Astrocyte (in vitro differentiated cells and primary cell): ENCODE results near the gene TRIO. TPM values are rescaled to one million over a fixed set of nuclear protein-coding genes. Genes with fewer than 3 reads are reported as not detected.

Experiments
- DNase-seq: peaks from one replicate; pipeline ENCODE4 v3.0.0-alpha.2; 2010; ENCODE audit warnings: low read depth
- FAIRE-seq: peaks from 2 replicates; lab custom pipeline; 2011; peaks lifted over from hg19 to GRCh38; lab: Jason Lieb, UNC
- H2AFZ ChIP-seq: 2 replicates; pipeline ENCODE4 v1.6.0; 2012; ENCODE audit warnings: low read depth, low read length, inconsistent platforms
- H3K27ac ChIP-seq: 2 replicates; pipeline ENCODE4 v1.5.1; 2011; ENCODE audit warnings: low read depth, low read length, inconsistent platforms
- H3K27me3 ChIP-seq: 2 replicates; pipeline ENCODE4 v1.6.0; 2011; ENCODE audit warnings: low read length, inconsistent platforms; ENCODE audit not compliant: insufficient read depth
- H3K36me3 ChIP-seq: 2 replicates; pipeline ENCODE4 v1.5.1; 2011; ENCODE audit warnings: low read length, inconsistent platforms; ENCODE audit not compliant: insufficient read depth
- H3K4me1 ChIP-seq: 2 replicates; pipeline ENCODE4 v1.5.1; 2011; ENCODE audit warnings: low read length, inconsistent platforms; ENCODE audit not compliant: insufficient read depth
- H3K4me2 ChIP-seq: 2 replicates; pipeline ENCODE4 v1.6.0; 2012; ENCODE audit warnings: low read length, inconsistent platforms
- H3K4me3 ChIP-seq: 2 replicates; pipeline ENCODE4 v1.5.1; 2011; ENCODE audit warnings: low read depth, mild to moderate bottlenecking, low read length, inconsistent platforms; ENCODE audit not compliant: insufficient read depth
- H3K79me2 ChIP-seq: 2 replicates; pipeline ENCODE4 v1.6.0; 2012; ENCODE audit warnings: mild to moderate bottlenecking, low read length, inconsistent platforms; ENCODE audit not compliant: insufficient read depth
- H3K9ac ChIP-seq: 2 replicates; pipeline ENCODE4 v1.6.0; 2012; ENCODE audit warnings: mild to moderate bottlenecking, low read length, inconsistent platforms
- H3K9me3 ChIP-seq: 2 replicates; pipeline ENCODE4 v1.5.1; 2012; ENCODE audit warnings: low read depth, mild to moderate bottlenecking, low read length, inconsistent platforms; ENCODE audit not compliant: insufficient read depth
- H4K20me1 ChIP-seq: 2 replicates; pipeline ENCODE4 v1.6.0; 2012; ENCODE audit warnings: low read length, inconsistent platforms; ENCODE audit not compliant: insufficient read depth
- H3K27ac Mint-ChIP-seq: one replicate; pipeline ENCODE4 v1.8.0; 2021; ENCODE audit warnings: mild to moderate bottlenecking, mixed read lengths; ENCODE audit not compliant: unreplicated experiment
- H3K27me3 Mint-ChIP-seq: one replicate; pipeline ENCODE4 v1.8.0; 2021; ENCODE audit warnings: low read depth, mixed read lengths; ENCODE audit not compliant: unreplicated experiment
- H3K36me3 Mint-ChIP-seq: one replicate; pipeline ENCODE4 v1.8.0; 2021; ENCODE audit warnings: low read depth, mixed read lengths; ENCODE audit not compliant: unreplicated experiment
- H3K4me1 Mint-ChIP-seq: one replicate; pipeline ENCODE4 v1.8.0; 2021; ENCODE audit warnings: low read depth, mixed read lengths; ENCODE audit not compliant: unreplicated experiment
- H3K4me3 Mint-ChIP-seq: one replicate; pipeline ENCODE4 v1.8.0; 2021; ENCODE audit warnings: mild to moderate bottlenecking, moderate library complexity, mixed read lengths; ENCODE audit not compliant: unreplicated experiment
- H3K9me3 Mint-ChIP-seq: one replicate; pipeline ENCODE4 v1.8.0; 2021; ENCODE audit warnings: mild to moderate bottlenecking, mixed read lengths; ENCODE audit not compliant: unreplicated experiment
- EZH2 ChIP-seq: IDR thresholded peaks from 2 replicates; pipeline ENCODE4 v1.6.1; 2012; ENCODE audit warnings: mild to moderate bottlenecking, low read length, inconsistent platforms; ENCODE audit not compliant: insufficient read depth
- total RNA-seq: library from RNA; stranded (reverse); gene quantifications from 2 replicates; pipeline ENCODE4 v1.2.1, GENCODE V29; 2021
- TF ChIP-seq, protein P1 (sequence below): IDR thresholded peaks from 2 replicates; pipeline ENCODE4 v1.5.1; 2011; ENCODE audit warnings: low read depth, mild to moderate bottlenecking, inconsistent platforms, low read length, moderate library complexity; ENCODE audit not compliant: insufficient read depth

Gene TRIO
- total RNA-seq, 1 donor from 2014 or later, result 347 TPM

- Mint-ChIP-seq H3K4me3 (no peak overlapping the region), H3K9me3 (no peaks in the 10 kb centered on the region), H3K4me1 (peaks cover 80% of the 10 kb centered on the region), H3K27me3 (no peaks in the 10 kb centered on the region), H3K36me3 (peaks cover 3% of the 10 kb centered on the region), H3K27ac (peak overlapping the region; percentile 42)
- no peak for FAIRE-seq
- Histone ChIP-seq H3K36me3 (peaks cover 2% of the 10 kb centered on the region), H3K27me3 (no peaks in the 10 kb centered on the region), H2AFZ (no peak overlapping the region), H3K4me3 (no peak overlapping the region), H3K9ac (no peak overlapping the region), H3K9me3 (no peaks in the 10 kb centered on the region), H4K20me1 (peaks cover 89% of the 10 kb centered on the region), H3K4me1 (peaks cover 40% of the 10 kb centered on the region), H3K4me2 (no peak overlapping the region), H3K27ac (peak overlapping the region; percentile 13), H3K79me2 (peaks cover 100% of the 10 kb centered on the region)
- no peak for DNase-seq
- TF ChIP-seq, protein P1, sequence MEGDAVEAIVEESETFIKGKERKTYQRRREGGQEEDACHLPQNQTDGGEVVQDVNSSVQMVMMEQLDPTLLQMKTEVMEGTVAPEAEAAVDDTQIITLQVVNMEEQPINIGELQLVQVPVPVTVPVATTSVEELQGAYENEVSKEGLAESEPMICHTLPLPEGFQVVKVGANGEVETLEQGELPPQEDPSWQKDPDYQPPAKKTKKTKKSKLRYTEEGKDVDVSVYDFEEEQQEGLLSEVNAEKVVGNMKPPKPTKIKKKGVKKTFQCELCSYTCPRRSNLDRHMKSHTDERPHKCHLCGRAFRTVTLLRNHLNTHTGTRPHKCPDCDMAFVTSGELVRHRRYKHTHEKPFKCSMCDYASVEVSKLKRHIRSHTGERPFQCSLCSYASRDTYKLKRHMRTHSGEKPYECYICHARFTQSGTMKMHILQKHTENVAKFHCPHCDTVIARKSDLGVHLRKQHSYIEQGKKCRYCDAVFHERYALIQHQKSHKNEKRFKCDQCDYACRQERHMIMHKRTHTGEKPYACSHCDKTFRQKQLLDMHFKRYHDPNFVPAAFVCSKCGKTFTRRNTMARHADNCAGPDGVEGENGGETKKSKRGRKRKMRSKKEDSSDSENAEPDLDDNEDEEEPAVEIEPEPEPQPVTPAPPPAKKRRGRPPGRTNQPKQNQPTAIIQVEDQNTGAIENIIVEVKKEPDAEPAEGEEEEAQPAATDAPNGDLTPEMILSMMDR, result no peak
- no peak for TF ChIP-seq EZH2
Measured at GRCh38 chr5:14239951-14240350, 96.8 kb downstream of the TRIO start.

- peaks cover 2% of the 10 kb centered on the region for H3K36me3 ChIP-seq
- H3K4me1 Mint-ChIP-seq, result peaks cover 82% of the 10 kb centered on the region
- H3K4me1 ChIP-seq, result peaks cover 42% of the 10 kb centered on the region
- H3K9me3 ChIP-seq, result no peaks in the 10 kb centered on the region
- no peak overlapping the region for H2AFZ ChIP-seq
- H3K27ac ChIP-seq, result peak overlapping the region; percentile 13
- peak overlapping the region; percentile 2 for H3K4me2 ChIP-seq
- no peaks in the 10 kb centered on the region for H3K27me3 ChIP-seq
- H3K79me2 ChIP-seq, result peaks cover 100% of the 10 kb centered on the region
- H3K9me3 Mint-ChIP-seq, result no peaks in the 10 kb centered on the region
- peaks cover 1% of the 10 kb centered on the region for H3K36me3 Mint-ChIP-seq
- no peak overlapping the region for H3K4me3 Mint-ChIP-seq
- H3K4me3 ChIP-seq, result no peak overlapping the region
- peak overlapping the region; percentile 42 for H3K27ac Mint-ChIP-seq
- H3K9ac ChIP-seq, result no peak overlapping the region
- FAIRE-seq, result no peak
- DNase-seq, result peak; percentile 36
- peaks cover 90% of the 10 kb centered on the region for H4K20me1 ChIP-seq
- H3K27me3 Mint-ChIP-seq, result no peaks in the 10 kb centered on the region
- TF ChIP-seq, protein P1, result no peak
- no peak for TF ChIP-seq EZH2
Measured at GRCh38 chr5:14240359-14240758, 97.2 kb downstream of the TRIO start.

DNA sequence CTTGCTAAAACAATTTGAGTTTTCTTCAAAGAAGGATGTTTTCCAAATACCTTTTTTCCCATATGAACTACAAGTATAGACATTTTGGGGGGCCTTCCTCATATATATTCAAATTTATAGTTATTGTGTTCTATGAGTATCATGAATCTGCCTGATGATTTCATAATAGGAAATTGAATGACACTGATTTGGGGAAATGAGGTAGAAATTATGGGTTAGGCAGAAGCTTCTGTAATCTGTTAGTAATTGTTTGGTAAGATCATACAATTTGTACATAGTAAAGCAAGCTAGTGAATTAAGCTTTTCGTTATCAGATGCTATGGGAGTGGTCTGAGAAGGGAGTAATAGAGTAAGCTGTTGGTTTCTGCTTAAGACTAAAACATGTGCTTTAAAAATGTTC lies 98.0 kb downstream of the TRIO start:
- Mint-ChIP-seq H3K9me3 (no peaks in the 10 kb centered on the region), H3K4me3 (peak overlapping the region; percentile 46), H3K27ac (no peak overlapping the region), H3K4me1 (peaks cover 84% of the 10 kb centered on the region), H3K36me3 (no peaks in the 10 kb centered on the region), H3K27me3 (no peaks in the 10 kb centered on the region)
- H3K79me2 ChIP-seq, result peaks cover 100% of the 10 kb centered on the region
- H3K27me3 ChIP-seq, result no peaks in the 10 kb centered on the region
- H3K9me3 ChIP-seq, result no peaks in the 10 kb centered on the region
- FAIRE-seq (no peak), DNase-seq (no peak)
- no peak overlapping the region for H3K4me3 ChIP-seq
- H3K9ac ChIP-seq, result no peak overlapping the region
- TF ChIP-seq EZH2, result no peak
- TF ChIP-seq, protein P1, result no peak
- H4K20me1 ChIP-seq, result peaks cover 92% of the 10 kb centered on the region
- no peak overlapping the region for H2AFZ ChIP-seq
- H3K36me3 ChIP-seq, result peaks cover 2% of the 10 kb centered on the region
- peaks cover 45% of the 10 kb centered on the region for H3K4me1 ChIP-seq
- no peak overlapping the region for H3K4me2 ChIP-seq
- H3K27ac ChIP-seq, result no peak overlapping the region
